Keratinocyte (primary cell): ENCODE data around the gene DCTN3. TPM values are rescaled to one million over a fixed set of nuclear protein-coding genes. Genes with fewer than 3 reads are reported as not detected.
A peak's percentile ranks its signal among the peaks of the same experiment; 100 is the strongest.

Experiments used
- DNase-seq: peaks from one replicate; pipeline ENCODE4 v3.0.0-alpha.2; 2011; ENCODE audit warnings: low read depth, missing footprints, low spot score
- FAIRE-seq: peaks from 2 replicates; lab custom pipeline; 2011; peaks lifted over from hg19 to GRCh38; lab: Jason Lieb, UNC
- H2AFZ ChIP-seq: 2 replicates; pipeline ENCODE4 v1.6.0; 2012; ENCODE audit warnings: low read length, control low read depth, inconsistent platforms; ENCODE audit not compliant: control insufficient read depth
- H3K27ac ChIP-seq: 2 replicates; pipeline ENCODE4 v1.5.1; 2011; ENCODE audit warnings: low read length; ENCODE audit not compliant: control insufficient read depth, insufficient read depth
- H3K27me3 ChIP-seq: 3 replicates; pipeline ENCODE4 v1.6.0; 2011; ENCODE audit warnings: low read length; ENCODE audit not compliant: control insufficient read depth, insufficient read depth; ENCODE audit errors: extremely low read depth
- H3K36me3 ChIP-seq, 2 experiments: 2 replicates in 1 of 2; 3 replicates in 1 of 2; pipeline ENCODE4 v1.5.1; 2011; ENCODE audit warnings: low read length in 2 of 2, mild to moderate bottlenecking in 1 of 2; ENCODE audit not compliant: control insufficient read depth in 2 of 2, insufficient read depth in 2 of 2; ENCODE audit errors: extremely low read depth in 1 of 2
- H3K4me1 ChIP-seq: 3 replicates; pipeline ENCODE4 v1.5.1; 2011; ENCODE audit warnings: low read length; ENCODE audit not compliant: control insufficient read depth, insufficient read depth; ENCODE audit errors: extremely low read depth
- H3K4me2 ChIP-seq: 3 replicates; pipeline ENCODE4 v1.6.0; 2011; ENCODE audit warnings: low read depth, low read length; ENCODE audit not compliant: control insufficient read depth, insufficient read depth; ENCODE audit errors: extremely low read depth
- H3K4me3 ChIP-seq, 3 experiments: fragments of 200-600 bp in 1 of 3; sonication (generic) in 1 of 3; 2 replicates in 2 of 3; 3 replicates in 1 of 3; pipeline ENCODE4 v1.5.1; 2011 to 2016; ENCODE audit warnings: low read length in 3 of 3, mild to moderate bottlenecking in 3 of 3, control low read depth in 2 of 3, inconsistent platforms in 1 of 3, low read depth in 1 of 3, mixed read lengths in 1 of 3, mixed run types in 1 of 3, moderate library complexity in 1 of 3; ENCODE audit not compliant: control insufficient read depth in 2 of 3, insufficient read depth in 2 of 3; ENCODE audit errors: extremely low read depth in 1 of 3
- H3K79me2 ChIP-seq: 2 replicates; pipeline ENCODE4 v1.6.0; 2012; ENCODE audit warnings: low read length; ENCODE audit not compliant: control insufficient read depth, insufficient read depth
- H3K9ac ChIP-seq: 3 replicates; pipeline ENCODE4 v1.6.0; 2011; ENCODE audit warnings: low read length; ENCODE audit not compliant: control insufficient read depth, insufficient read depth; ENCODE audit errors: extremely low read depth
- H3K9me1 ChIP-seq: 3 replicates; pipeline ENCODE4 v1.6.0; 2011; ENCODE audit warnings: low read length; ENCODE audit not compliant: control insufficient read depth, insufficient read depth; ENCODE audit errors: extremely low read depth
- H3K9me3 ChIP-seq: 2 replicates; pipeline ENCODE4 v1.5.1; 2012; ENCODE audit warnings: low read depth, low read length; ENCODE audit not compliant: control insufficient read depth
- H4K20me1 ChIP-seq: 3 replicates; pipeline ENCODE4 v1.6.0; 2011; ENCODE audit warnings: low read length; ENCODE audit not compliant: control insufficient read depth, insufficient read depth; ENCODE audit errors: extremely low read depth
- CTCF ChIP-seq, 3 experiments: IDR thresholded peaks in 1 of 3; conservative IDR thresholded peaks in 1 of 3; optimal IDR thresholded peaks in 1 of 3; 2 replicates in 2 of 3; 3 replicates in 1 of 3; pipeline versions ENCODE3 to v1.5.1; 2011; ENCODE audit warnings: low read length in 3 of 3, mild to moderate bottlenecking in 3 of 3, moderate library complexity in 2 of 3, control low read depth in 1 of 3, inconsistent platforms in 1 of 3; ENCODE audit not compliant: insufficient read depth in 2 of 3; ENCODE audit errors: extremely low read depth in 1 of 3
- EZH2 ChIP-seq: IDR thresholded peaks from one replicate; pipeline ENCODE4 v1.6.1; 2012; ENCODE audit warnings: inconsistent platforms, mild to moderate bottlenecking, low read length, moderate library complexity
- dilution Hi-C: fragments of 300-500 bp; cut with MboI; formaldehyde crosslinking; loops from one replicate; pipeline ENCODE4 v1.7.0; 2020; ENCODE audit warnings: low sequenced_read_pairs; ENCODE audit not compliant: extremely low pct_ligation_motif_present
- polyA plus RNA-seq, 5 experiments: library from polyadenylated mRNA; depleted of rRNA in 3 of 5; stranded (reverse) in 3 of 5; stranded (forward) in 1 of 5; unstranded in 1 of 5; fragments of >200 nt; gene quantifications; 1 replicate in 1 of 5; 2 replicates in 3 of 5; 3 replicates in 1 of 5; pipeline versions ENCODE4 v1.2.1 to v1.2.3, GENCODE V29; 2011 to 2012; ENCODE audit warnings: missing spikeins in 2 of 5, low read depth in 1 of 5, low replicate concordance in 1 of 5

The DCTN3 gene
- polyA plus RNA-seq, 1 donor (not counting 4 experiments of a cell fraction or from before 2014, with no cell fraction given) = 106 TPM

- H3K9me1 ChIP-seq = no peaks in the 10 kb centered on the region
- peak overlapping the region; percentile 95 for H2AFZ ChIP-seq
- FAIRE-seq (no peak), DNase-seq (no peak)
- H3K27me3 ChIP-seq = no peaks in the 10 kb centered on the region
- dilution Hi-C loops = no loop called here
- peaks cover 34% of the 10 kb centered on the region for H3K4me1 ChIP-seq
- no peak for TF ChIP-seq EZH2
- TF ChIP-seq CTCF (optimal IDR thresholded peaks at IDR 0.05 in 1 of 3, IDR thresholded peaks at IDR 0.05 in 1 of 3, conservative IDR thresholded peaks at IDR 0.05 in 1 of 3; ENCODE audit: extremely low read depth in 1 of 3, insufficient read depth in 2 of 3, low read length in 3 of 3) = no peak
- peak overlapping the region; percentile 63 for H3K27ac ChIP-seq
- H3K9me3 ChIP-seq = no peaks in the 10 kb centered on the region
- H3K4me2 ChIP-seq = peak overlapping the region; percentile 100
- no peaks in the 10 kb centered on the region for H4K20me1 ChIP-seq
- peaks cover 7 to 13% of the 10 kb centered on the region in 2 experiments for H3K36me3 ChIP-seq
- H3K9ac ChIP-seq = peak overlapping the region; percentile 76
- H3K4me3 ChIP-seq = peak overlapping the region; percentile 66 to 91 (median 76)
- peaks cover 13% of the 10 kb centered on the region for H3K79me2 ChIP-seq
Observed at GRCh38 chr9:34647651-34648050, 27.4 kb upstream of the DCTN3 start.

- Histone ChIP-seq H3K4me3 (peak overlapping the region; percentile 66 to 91 (median 76)), H3K27ac (peak overlapping the region; percentile 63), H3K9me1 (no peaks in the 10 kb centered on the region), H4K20me1 (no peaks in the 10 kb centered on the region), H2AFZ (peak overlapping the region; percentile 95), H3K4me2 (peak overlapping the region; percentile 100), H3K9ac (peak overlapping the region; percentile 76), H3K36me3 (peaks cover 7 to 13% of the 10 kb centered on the region in 2 experiments), H3K9me3 (no peaks in the 10 kb centered on the region), H3K27me3 (no peaks in the 10 kb centered on the region), H3K4me1 (peaks cover 28% of the 10 kb centered on the region), H3K79me2 (peaks cover 13% of the 10 kb centered on the region)
- TF ChIP-seq CTCF (optimal IDR thresholded peaks at IDR 0.05 in 1 of 3, IDR thresholded peaks at IDR 0.05 in 1 of 3, conservative IDR thresholded peaks at IDR 0.05 in 1 of 3; ENCODE audit: extremely low read depth in 1 of 3, insufficient read depth in 2 of 3, low read length in 3 of 3) (no peak), EZH2 (no peak)
- dilution Hi-C loops = no loop called here
- DNase-seq (no peak), FAIRE-seq (no peak)
Observed at GRCh38 chr9:34647084-34647403, 26.7 kb upstream of the DCTN3 start.
